Calu3 (cell line): Measurements from ENCODE around the gene POLG2. TPM values are rescaled to one million over a fixed set of nuclear protein-coding genes. Genes with fewer than 3 reads are reported as not detected.

Source experiments
- BruUV-seq: library from RNA; stranded (reverse); fragments of 400-500 nt; replicated peaks from 2 replicates; lab custom pipeline; 2021; lab: Mats Ljungman, UMichigan
- CTCF ChIA-PET: fragments of 300-600 bp; sonication (Branson Sonifier 250); formaldehyde crosslinking; loops from one replicate; lab custom pipeline; 2022; ENCODE audit warnings: antibody characterized with exemption; lab: Charles Lee
- DNase-seq: peaks from one replicate; pipeline ENCODE4 v3.0.0; 2022
- H3K27ac Mint-ChIP-seq: one replicate; pipeline ENCODE4 v1.8.0; 2022; ENCODE audit warnings: mixed read lengths; ENCODE audit not compliant: unreplicated experiment
- H3K27me3 Mint-ChIP-seq: one replicate; pipeline ENCODE4 v1.8.0; 2022; ENCODE audit warnings: mixed read lengths; ENCODE audit not compliant: unreplicated experiment
- H3K36me3 Mint-ChIP-seq: one replicate; pipeline ENCODE4 v1.8.0; 2022; ENCODE audit warnings: mild to moderate bottlenecking, moderate library complexity, mixed read lengths; ENCODE audit not compliant: insufficient read depth, unreplicated experiment
- H3K4me1 Mint-ChIP-seq: one replicate; pipeline ENCODE4 v1.8.0; 2022; ENCODE audit warnings: mild to moderate bottlenecking, low read depth, mixed read lengths; ENCODE audit not compliant: unreplicated experiment
- H3K4me3 Mint-ChIP-seq: one replicate; pipeline ENCODE4 v1.8.0; 2022; ENCODE audit warnings: mild to moderate bottlenecking, low read depth, moderate library complexity, mixed read lengths; ENCODE audit not compliant: unreplicated experiment
- H3K9me3 Mint-ChIP-seq: one replicate; pipeline ENCODE4 v1.8.0; 2022; ENCODE audit warnings: low read depth, mixed read lengths; ENCODE audit not compliant: unreplicated experiment
- CTCF ChIP-seq: fragments of 200-600 bp; IDR thresholded peaks from one replicate; pipeline ENCODE4 v1.8.0; 2022; ENCODE audit warnings: antibody characterized with exemption; ENCODE audit not compliant: unreplicated experiment
- intact Hi-C: fragments of 100-400 bp; cut with micrococcal nuclease; formaldehyde crosslinking; loops from one replicate; pipeline ENCODE4 v1.10.0; 2022; ENCODE audit not compliant: unreplicated experiment
- total RNA-seq: library from RNA; stranded (reverse); gene quantifications from 2 replicates; pipeline ENCODE4 v1.2.3, GENCODE V29; 2022

Gene POLG2
- total RNA-seq, 1 experiment from 2014 or later: 29.8 TPM

DNA sequence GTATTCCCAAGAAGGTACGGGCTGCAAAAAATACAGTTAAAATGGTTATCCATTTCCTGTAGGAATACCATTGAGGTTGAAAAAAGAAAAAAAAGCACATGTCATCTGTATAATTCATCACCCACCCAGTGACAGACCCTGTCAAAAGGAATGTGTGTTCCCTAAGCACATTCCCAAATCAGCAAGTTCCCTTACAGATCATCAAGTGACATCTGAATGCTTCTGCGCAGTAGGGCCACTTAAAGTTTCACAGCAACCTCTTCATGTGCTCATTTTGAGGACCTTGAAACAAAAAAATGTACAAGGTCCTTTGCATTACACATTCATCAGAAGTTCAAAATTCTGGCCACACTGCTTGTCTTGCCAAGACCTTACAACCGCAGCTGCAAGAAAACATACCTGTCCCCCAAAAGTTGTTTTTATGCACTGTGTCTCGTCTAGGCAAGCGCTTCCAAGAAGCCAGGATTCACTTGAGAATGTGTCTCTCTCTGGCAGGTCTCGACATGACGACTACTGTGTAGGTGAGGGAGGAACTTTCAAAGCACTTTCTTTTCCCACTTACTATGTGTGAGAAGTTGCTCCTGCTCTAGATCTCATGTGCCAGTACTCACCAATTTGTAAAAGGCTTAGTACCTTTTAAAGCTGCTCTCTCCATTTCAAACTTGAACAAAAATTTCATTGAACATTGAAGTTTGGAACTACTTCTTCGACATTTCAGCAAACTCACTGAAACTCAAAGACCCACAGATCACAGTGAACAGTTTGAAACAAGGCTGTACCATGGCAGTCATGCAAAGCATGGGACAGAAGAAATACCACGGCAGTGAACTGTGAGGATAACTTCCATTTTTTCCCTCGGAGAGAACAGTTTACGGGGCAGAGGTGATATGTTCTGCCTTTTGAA is 4.3 kb upstream of the POLG2 start:
- no peaks in the 10 kb centered on the region for H3K27me3 Mint-ChIP-seq
- peak overlapping the region; percentile 81 for H3K27ac Mint-ChIP-seq
- no TSS peak for BruUV-seq
- no peak for TF ChIP-seq CTCF
- DNase-seq: no peak
- peaks cover 43% of the 10 kb centered on the region for H3K4me1 Mint-ChIP-seq
- CTCF ChIA-PET: no interaction called here
- peaks cover 96% of the 10 kb centered on the region for H3K36me3 Mint-ChIP-seq
- intact Hi-C loops: no loop called here
- H3K9me3 Mint-ChIP-seq: no peaks in the 10 kb centered on the region
- H3K4me3 Mint-ChIP-seq: no peak overlapping the region

GRCh38 chr17:64500487-64500859 is 3.6 kb upstream of the POLG2 start:
- Mint-ChIP-seq H3K27me3 (no peaks in the 10 kb centered on the region), H3K36me3 (peaks cover 93% of the 10 kb centered on the region), H3K4me1 (peaks cover 43% of the 10 kb centered on the region), H3K9me3 (no peaks in the 10 kb centered on the region), H3K4me3 (no peak overlapping the region), H3K27ac (peak overlapping the region; percentile 81)
- TF ChIP-seq CTCF: no peak
- DNase-seq: no peak
- CTCF ChIA-PET: no interaction called here
- BruUV-seq: no TSS peak
- intact Hi-C loops: no loop called here

GRCh38 chr17:64499805-64500486 is 3.1 kb upstream of the POLG2 start:
- Mint-ChIP-seq H3K4me1 (peaks cover 41% of the 10 kb centered on the region), H3K9me3 (no peaks in the 10 kb centered on the region), H3K27me3 (no peaks in the 10 kb centered on the region), H3K27ac (peak overlapping the region; percentile 81), H3K4me3 (no peak overlapping the region), H3K36me3 (peaks cover 87% of the 10 kb centered on the region)
- no peak for TF ChIP-seq CTCF
- CTCF ChIA-PET: no interaction called here
- BruUV-seq: no TSS peak
- DNase-seq: no peak
- intact Hi-C loops: no loop called here

DNA sequence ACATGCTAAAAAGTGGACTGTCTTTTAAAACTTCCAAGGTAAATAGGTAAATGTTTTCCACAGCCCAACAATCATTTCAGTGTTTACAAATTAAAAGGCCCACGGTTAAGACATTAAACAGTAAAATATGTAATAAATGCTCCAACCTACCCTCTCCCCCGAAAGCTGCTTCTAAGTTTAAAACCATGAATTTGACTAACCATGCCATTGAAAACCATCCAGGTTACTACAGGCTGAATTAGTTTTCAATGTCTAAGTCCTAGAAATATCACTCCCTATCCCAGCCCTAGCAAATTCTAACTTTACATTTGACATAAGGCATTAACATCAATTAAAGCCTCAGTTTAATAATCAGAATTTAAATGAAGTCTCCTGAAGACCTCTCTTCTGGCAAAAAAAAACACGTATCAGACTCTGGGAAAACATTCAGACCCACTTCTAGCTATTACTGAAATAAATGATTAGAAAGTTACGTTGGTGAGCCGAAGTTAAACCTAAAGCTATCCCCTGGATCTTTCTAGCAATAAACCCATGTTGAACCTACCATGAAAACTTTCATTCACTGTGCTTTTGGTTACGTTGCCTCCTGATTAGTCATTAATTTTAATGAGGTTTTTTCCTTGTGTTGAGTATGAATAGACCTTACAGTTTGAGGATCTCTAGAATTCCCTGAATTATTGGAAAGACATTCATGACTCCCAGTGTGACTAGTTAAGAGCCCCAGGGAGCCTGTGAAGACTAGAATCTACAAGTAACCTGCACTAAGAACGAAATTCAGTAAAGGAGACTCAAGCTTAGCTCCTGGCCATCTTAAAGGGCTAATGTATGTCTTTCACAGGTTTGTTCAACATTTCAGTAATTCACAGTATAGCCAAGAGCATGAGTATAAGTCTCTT is 1.7 kb upstream of the POLG2 start:
- H3K9me3 Mint-ChIP-seq: no peaks in the 10 kb centered on the region
- intact Hi-C loops: no loop called here
- no peaks in the 10 kb centered on the region for H3K27me3 Mint-ChIP-seq
- peaks cover 44% of the 10 kb centered on the region for H3K4me1 Mint-ChIP-seq
- peaks cover 79% of the 10 kb centered on the region for H3K36me3 Mint-ChIP-seq
- CTCF ChIA-PET: interaction anchor here (1.0 kb wide), 1 partner anchor 80 kb away, joined by 3 read pairs; no protein-coding TSS in a partner anchor
- TF ChIP-seq CTCF: no peak
- H3K4me3 Mint-ChIP-seq: no peak overlapping the region
- no TSS peak for BruUV-seq
- DNase-seq: no peak
- H3K27ac Mint-ChIP-seq: peak overlapping the region; percentile 85
